ENCODE data around the gene TXNDC12. TPM values are rescaled to one million over a fixed set of nuclear protein-coding genes. Genes with fewer than 3 reads are reported as not detected.

TXNDC12 gene
- total and polyA plus RNA-seq, 9 of the 15 experiments (the other 6 are each of a cell fraction or from before 2014, with no cell fraction given), result 17.0 to 60.8 (median 37.8) TPM

DNA sequence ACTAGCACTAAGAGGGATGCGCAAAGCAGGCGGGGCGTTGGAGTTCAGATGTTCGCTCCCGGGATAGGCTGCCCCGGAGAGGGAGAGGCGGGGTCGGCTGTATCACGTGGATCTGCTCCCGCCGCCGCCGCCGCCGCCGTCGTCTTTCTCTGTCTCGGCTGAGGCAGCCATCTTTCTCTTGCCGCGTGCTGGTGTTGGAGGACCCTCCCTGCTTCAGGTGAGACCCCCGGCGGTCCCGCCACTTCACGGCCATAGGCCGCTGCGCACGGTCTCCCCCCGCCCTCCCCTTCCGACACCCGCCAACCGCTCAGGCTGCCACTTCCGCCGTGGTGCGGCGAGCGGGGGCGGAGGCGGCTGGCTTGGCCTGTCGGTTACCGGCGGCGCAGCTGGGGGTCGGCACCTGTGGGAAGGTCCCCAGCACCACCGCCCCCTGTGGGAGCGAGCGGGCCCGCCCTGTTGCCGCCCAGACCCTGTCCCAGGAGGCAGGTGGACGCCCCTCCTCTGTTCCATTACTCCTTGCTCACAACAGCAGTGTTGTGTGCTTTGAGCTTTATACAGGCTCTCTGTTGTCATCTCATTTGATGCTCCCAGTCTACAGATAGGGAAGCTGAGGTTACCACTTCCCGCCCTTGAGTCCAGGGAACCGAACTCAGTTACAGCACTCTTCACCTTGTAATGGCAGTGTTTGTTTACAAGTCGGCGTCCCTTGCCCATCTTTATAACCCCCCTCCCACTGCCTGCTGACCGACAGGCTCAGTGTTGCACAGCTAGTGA, 1.4 kb upstream of the TXNDC12 start, which contains the start of gene BTF3L4 (continued):
- TF ChIP-seq BRCA1 (IDR thresholded peaks at IDR 0.05), result no peak
- TF ChIP-seq BRCA1 (CRISPR knock-in tag; IDR thresholded peaks at IDR 0.05), result no peak
- no peak for TF ChIP-seq PPARD (CRISPR knock-in tag; IDR thresholded peaks at IDR 0.05)
- TF ChIP-seq ZNF408 (CRISPR knock-in tag; IDR thresholded peaks at IDR 0.05; ENCODE audit: low read depth), result no peak
- TF ChIP-seq SRSF9 (IDR thresholded peaks at IDR 0.05; ENCODE audit: borderline replicate concordance, low read depth, low read length), result no peak
- no peak for TF ChIP-seq ZNF140 (CRISPR knock-in tag; IDR thresholded peaks at IDR 0.05)
- no peak for TF ChIP-seq SREBF2 (CRISPR knock-in tag; IDR thresholded peaks at IDR 0.05)
- no peak for TF ChIP-seq CCAR2 (IDR thresholded peaks at IDR 0.05; ENCODE audit: low read depth, low read length)
- TF ChIP-seq ARID2 (IDR thresholded peaks at IDR 0.05), result peak; percentile 30; the same call in 1 of the 2 replicates
- peak; percentile 77 to 92; a peak in 3 of 4 replicates for TF ChIP-seq RCOR1 (IDR thresholded peaks at IDR 0.05; ENCODE audit: borderline replicate concordance in 1 of 2, low read depth in 2 of 2, low read length in 2 of 2)
- TF ChIP-seq CHD2 (IDR thresholded peaks at IDR 0.05; ENCODE audit: low read depth, low read length), result no peak
- TF ChIP-seq, protein P1, sequence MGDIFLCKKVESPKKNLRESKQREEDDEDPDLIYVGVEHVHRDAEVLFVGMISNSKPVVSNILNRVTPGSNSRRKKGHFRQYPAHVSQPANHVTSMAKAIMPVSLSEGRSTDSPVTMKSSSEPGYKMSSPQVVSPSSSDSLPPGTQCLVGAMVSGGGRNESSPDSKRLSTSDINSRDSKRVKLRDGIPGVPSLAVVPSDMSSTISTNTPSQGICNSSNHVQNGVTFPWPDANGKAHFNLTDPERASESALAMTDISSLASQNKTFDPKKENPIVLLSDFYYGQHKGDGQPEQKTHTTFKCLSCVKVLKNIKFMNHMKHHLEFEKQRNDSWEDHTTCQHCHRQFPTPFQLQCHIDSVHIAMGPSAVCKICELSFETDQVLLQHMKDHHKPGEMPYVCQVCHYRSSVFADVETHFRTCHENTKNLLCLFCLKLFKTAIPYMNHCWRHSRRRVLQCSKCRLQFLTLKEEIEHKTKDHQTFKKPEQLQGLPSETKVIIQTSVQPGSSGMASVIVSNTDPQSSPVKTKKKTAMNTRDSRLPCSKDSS (IDR thresholded peaks at IDR 0.05; ENCODE audit: low read depth, partially characterized antibody), result no peak
- TF ChIP-seq, protein P2, sequence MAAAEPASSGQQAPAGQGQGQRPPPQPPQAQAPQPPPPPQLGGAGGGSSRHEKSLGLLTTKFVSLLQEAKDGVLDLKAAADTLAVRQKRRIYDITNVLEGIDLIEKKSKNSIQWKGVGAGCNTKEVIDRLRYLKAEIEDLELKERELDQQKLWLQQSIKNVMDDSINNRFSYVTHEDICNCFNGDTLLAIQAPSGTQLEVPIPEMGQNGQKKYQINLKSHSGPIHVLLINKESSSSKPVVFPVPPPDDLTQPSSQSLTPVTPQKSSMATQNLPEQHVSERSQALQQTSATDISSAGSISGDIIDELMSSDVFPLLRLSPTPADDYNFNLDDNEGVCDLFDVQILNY (CRISPR knock-in tag; IDR thresholded peaks at IDR 0.05), result 0 out of 2 replicates have a peak, but pooled peaks have one; percentile 58
- TF ChIP-seq MCM7 (IDR thresholded peaks at IDR 0.05), result no peak
- TF ChIP-seq, protein P3, sequence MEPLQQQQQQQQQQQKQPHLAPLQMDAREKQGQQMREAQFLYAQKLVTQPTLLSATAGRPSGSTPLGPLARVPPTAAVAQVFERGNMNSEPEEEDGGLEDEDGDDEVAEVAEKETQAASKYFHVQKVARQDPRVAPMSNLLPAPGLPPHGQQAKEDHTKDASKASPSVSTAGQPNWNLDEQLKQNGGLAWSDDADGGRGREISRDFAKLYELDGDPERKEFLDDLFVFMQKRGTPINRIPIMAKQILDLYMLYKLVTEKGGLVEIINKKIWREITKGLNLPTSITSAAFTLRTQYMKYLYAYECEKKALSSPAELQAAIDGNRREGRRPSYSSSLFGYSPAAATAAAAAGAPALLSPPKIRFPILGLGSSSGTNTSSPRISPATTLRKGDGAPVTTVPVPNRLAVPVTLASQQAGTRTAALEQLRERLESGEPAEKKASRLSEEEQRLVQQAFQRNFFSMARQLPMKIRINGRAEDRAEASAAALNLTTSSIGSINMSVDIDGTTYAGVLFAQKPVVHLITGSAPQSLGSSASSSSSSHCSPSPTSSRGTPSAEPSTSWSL (CRISPR knock-in tag; IDR thresholded peaks at IDR 0.05; ENCODE audit: borderline replicate concordance), result no peak
- TF ChIP-seq NCOR1 (IDR thresholded peaks at IDR 0.05), result 0 out of 2 replicates have a peak, but pooled peaks have one; percentile 11
- TF ChIP-seq NCOA1 (IDR thresholded peaks at IDR 0.05; ENCODE audit: low read depth), result 0 out of 2 replicates have a peak, but pooled peaks have one; percentile 12
- TF ChIP-seq, protein P4, sequence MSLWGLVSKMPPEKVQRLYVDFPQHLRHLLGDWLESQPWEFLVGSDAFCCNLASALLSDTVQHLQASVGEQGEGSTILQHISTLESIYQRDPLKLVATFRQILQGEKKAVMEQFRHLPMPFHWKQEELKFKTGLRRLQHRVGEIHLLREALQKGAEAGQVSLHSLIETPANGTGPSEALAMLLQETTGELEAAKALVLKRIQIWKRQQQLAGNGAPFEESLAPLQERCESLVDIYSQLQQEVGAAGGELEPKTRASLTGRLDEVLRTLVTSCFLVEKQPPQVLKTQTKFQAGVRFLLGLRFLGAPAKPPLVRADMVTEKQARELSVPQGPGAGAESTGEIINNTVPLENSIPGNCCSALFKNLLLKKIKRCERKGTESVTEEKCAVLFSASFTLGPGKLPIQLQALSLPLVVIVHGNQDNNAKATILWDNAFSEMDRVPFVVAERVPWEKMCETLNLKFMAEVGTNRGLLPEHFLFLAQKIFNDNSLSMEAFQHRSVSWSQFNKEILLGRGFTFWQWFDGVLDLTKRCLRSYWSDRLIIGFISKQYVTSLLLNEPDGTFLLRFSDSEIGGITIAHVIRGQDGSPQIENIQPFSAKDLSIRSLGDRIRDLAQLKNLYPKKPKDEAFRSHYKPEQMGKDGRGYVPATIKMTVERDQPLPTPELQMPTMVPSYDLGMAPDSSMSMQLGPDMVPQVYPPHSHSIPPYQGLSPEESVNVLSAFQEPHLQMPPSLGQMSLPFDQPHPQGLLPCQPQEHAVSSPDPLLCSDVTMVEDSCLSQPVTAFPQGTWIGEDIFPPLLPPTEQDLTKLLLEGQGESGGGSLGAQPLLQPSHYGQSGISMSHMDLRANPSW (CRISPR knock-in tag; IDR thresholded peaks at IDR 0.05), result no peak
- TF ChIP-seq SIN3B (IDR thresholded peaks at IDR 0.05; ENCODE audit: low read depth), result peak; percentile 61; the same call in 1 of the 2 replicates
